GM12891 (cell line): ENCODE data around the gene MRRF.
"Not testable (repeated sequence)": the region's sequence is repeated elsewhere in the genome, so short reads cannot be mapped to it uniquely, and the experiment has no call there.

Source experiments
- PAX5 ChIP-seq: IDR thresholded peaks from 2 replicates; pipeline ENCODE4 v1.6.1; 2011; ENCODE audit warnings: low read length, moderate library complexity, mild to moderate bottlenecking; ENCODE audit not compliant: insufficient read depth, severe bottlenecking
- POLR2A ChIP-seq: IDR thresholded peaks from 2 replicates; pipeline ENCODE4 v1.6.1; 2011; ENCODE audit warnings: low read depth, low read length, control low read depth
- POLR2AphosphoS5 ChIP-seq: IDR thresholded peaks from 2 replicates; pipeline ENCODE4 v1.6.1; 2011; ENCODE audit warnings: low read depth, low read length, control low read depth
- SPI1 ChIP-seq: IDR thresholded peaks from 2 replicates; pipeline ENCODE4 v1.6.1; 2011; ENCODE audit warnings: low read depth, low read length, control low read depth
- TAF1 ChIP-seq: IDR thresholded peaks from 2 replicates; pipeline ENCODE4 v1.6.1; 2011; ENCODE audit warnings: low read depth, low read length, control low read depth

- TF ChIP-seq POLR2AphosphoS5, POLR2A, TAF1, SPI1, PAX5: not testable (repeated sequence)
Measured at GRCh38 chr9:122324665-122325064, 60.0 kb downstream of the MRRF start.
